GM21576 (cell line): Measurements from ENCODE around the gene SLC41A3.

Experiments
- ATAC-seq: cut with Tn5 transposase; IDR thresholded peaks from one replicate; pipeline ENCODE4 v1.9.1; 2021; ENCODE audit warnings: mild to moderate bottlenecking, moderate library complexity; ENCODE audit not compliant: unreplicated experiment

Gene SLC41A3

GRCh38 chr3:126121074-126121473, 37.1 kb upstream of the SLC41A3 start:
- no peak for ATAC-seq

- ATAC-seq: no peak
Observed at GRCh38 chr3:126119976-126120375, 36.1 kb upstream of the SLC41A3 start.

- ATAC-seq: no peak
Observed at GRCh38 chr3:126119008-126119675, 35.2 kb upstream of the SLC41A3 start.

- no peak for ATAC-seq
Observed at GRCh38 chr3:126118591-126118990, 34.7 kb upstream of the SLC41A3 start.

- no peak for ATAC-seq
Observed at GRCh38 chr3:126117786-126118185, 33.9 kb upstream of the SLC41A3 start.

GRCh38 chr3:126117212-126117611, 33.3 kb upstream of the SLC41A3 start:
- ATAC-seq: no peak

GRCh38 chr3:126116526-126116925, 32.6 kb upstream of the SLC41A3 start:
- no peak for ATAC-seq

- ATAC-seq: no peak
Observed at GRCh38 chr3:126114443-126115386, 30.8 kb upstream of the SLC41A3 start.

- ATAC-seq: no peak
Observed at GRCh38 chr3:126113733-126114442, 30.0 kb upstream of the SLC41A3 start.

GRCh38 chr3:126113238-126113555, 29.3 kb upstream of the SLC41A3 start:
- ATAC-seq: no peak

- no peak for ATAC-seq
Observed at GRCh38 chr3:126112531-126113237, 28.8 kb upstream of the SLC41A3 start.

GRCh38 chr3:126111566-126112475, 27.9 kb upstream of the SLC41A3 start:
- ATAC-seq: no peak

- no peak for ATAC-seq
Observed at GRCh38 chr3:126111126-126111551, 27.2 kb upstream of the SLC41A3 start.

GRCh38 chr3:126110431-126111125, 26.7 kb upstream of the SLC41A3 start:
- ATAC-seq: no peak

GRCh38 chr3:126109880-126110235, 25.9 kb upstream of the SLC41A3 start:
- no peak for ATAC-seq

- no peak for ATAC-seq
Observed at GRCh38 chr3:126109146-126109879, 25.4 kb upstream of the SLC41A3 start.

GRCh38 chr3:126108676-126109050, 24.7 kb upstream of the SLC41A3 start:
- ATAC-seq: no peak

GRCh38 chr3:126107957-126108675, 24.2 kb upstream of the SLC41A3 start:
- no peak for ATAC-seq
